RWPE1 (cell line): ENCODE measurements around the gene OTOS.

Experiments
- CTCF ChIA-PET: fragments of 350-600 bp; sonication (Branson Sonifier 250); formaldehyde crosslinking; extraction: SDS; loops from one replicate; lab custom pipeline; 2021; lab: Yijun Ruan, JAX
- POLR2A ChIA-PET: fragments of 400-600 bp; formaldehyde crosslinking; extraction: SDS; loops from one replicate; lab custom pipeline; 2020; ENCODE audit warnings: antibody characterized with exemption; ENCODE audit not compliant: low non-redundant PET; lab: Yijun Ruan, JAX
- DNase-seq: peaks from one replicate; pipeline ENCODE4 v3.0.0; 2012; ENCODE audit warnings: low spot score
- H3K27ac ChIP-seq: fragments of 450-650 bp; 2 replicates; pipeline ENCODE4 v1.5.1; 2017
- TF ChIP-seq, protein P1 (sequence below): fragments of 450-650 bp; conservative IDR thresholded peaks from 2 replicates; pipeline ENCODE4 v1.5.1; 2017; ENCODE audit warnings: low read depth, mild to moderate bottlenecking

Gene OTOS

DNA sequence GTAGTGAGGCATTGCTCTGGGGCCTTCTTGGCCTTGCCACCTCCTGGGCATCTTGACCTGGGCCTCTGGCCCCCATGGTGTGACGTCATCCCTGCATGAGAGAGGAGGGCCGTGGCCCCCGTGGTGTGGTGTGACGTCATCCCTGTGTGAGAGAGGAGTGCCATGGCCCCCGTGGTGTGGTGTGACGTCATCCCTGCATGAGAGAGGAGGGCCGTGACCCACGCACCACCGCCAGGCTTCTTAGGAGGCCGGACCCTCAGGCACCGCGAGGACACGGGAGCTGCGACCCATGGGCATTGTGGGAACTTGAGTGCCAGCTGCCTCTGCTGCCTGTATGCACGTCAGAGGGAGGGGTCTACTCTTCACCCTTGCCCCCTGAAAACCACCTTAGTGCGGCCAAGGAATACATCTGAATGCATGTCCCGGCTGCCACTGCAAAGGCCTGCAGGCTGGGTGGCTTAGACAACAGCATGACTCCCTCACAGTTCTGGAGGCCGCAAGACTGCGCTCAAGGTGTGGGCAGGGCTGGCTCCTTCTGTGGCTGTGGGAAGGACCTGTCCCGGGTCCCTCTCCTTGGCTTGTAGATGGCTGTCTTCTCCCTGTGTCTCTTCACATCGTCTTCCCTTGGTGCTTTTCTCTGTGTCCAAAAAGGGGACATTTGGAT is 20.8 kb upstream of the OTOS start:
- DNase-seq = no peak
- H3K27ac ChIP-seq = no peak overlapping the region
- POLR2A ChIA-PET = no interaction called here
- CTCF ChIA-PET = no interaction called here
- TF ChIP-seq, protein P1, sequence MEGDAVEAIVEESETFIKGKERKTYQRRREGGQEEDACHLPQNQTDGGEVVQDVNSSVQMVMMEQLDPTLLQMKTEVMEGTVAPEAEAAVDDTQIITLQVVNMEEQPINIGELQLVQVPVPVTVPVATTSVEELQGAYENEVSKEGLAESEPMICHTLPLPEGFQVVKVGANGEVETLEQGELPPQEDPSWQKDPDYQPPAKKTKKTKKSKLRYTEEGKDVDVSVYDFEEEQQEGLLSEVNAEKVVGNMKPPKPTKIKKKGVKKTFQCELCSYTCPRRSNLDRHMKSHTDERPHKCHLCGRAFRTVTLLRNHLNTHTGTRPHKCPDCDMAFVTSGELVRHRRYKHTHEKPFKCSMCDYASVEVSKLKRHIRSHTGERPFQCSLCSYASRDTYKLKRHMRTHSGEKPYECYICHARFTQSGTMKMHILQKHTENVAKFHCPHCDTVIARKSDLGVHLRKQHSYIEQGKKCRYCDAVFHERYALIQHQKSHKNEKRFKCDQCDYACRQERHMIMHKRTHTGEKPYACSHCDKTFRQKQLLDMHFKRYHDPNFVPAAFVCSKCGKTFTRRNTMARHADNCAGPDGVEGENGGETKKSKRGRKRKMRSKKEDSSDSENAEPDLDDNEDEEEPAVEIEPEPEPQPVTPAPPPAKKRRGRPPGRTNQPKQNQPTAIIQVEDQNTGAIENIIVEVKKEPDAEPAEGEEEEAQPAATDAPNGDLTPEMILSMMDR = no peak

DNA sequence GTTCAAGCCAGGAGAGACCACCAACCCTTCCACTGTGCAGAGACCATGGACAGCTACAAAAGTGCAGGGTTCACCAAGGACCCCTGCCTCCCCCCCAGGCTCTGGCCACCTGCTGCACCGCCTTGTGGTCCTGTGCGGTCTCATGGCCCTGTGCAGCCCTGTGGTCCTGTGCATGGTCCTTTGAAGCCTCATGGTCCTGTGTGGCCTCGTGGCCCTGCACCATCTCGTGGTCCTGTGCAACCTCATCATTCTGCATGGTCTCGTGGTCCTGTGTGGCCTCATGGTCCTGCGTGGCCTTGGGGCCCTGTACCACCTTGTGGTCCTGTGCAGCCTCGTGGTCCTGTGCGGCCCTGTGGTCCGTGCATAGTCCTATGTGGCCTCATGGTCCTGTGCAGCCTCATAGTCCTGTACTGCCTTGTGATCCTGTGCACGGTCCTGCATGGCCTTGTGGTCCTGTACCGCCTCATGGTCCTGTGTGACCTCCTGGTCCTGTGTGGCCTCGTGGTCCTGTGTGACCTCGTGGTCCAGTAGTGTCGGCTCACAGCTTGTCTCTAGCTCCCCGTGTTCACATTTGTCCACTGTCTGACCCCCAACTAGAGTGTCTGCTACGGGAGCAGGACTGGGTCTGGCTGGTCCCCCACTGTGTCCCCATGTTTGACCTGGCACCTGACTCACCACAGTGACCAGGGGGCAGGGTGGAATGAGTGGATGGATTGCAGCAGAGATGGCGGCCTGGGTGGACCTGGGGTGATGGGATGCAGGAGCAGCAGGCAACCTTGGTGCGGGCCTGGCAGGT is 20.0 kb upstream of the OTOS start:
- TF ChIP-seq, protein P1 = no peak
- no peak for DNase-seq
- POLR2A ChIA-PET = no interaction called here
- CTCF ChIA-PET = interaction anchor here (0.7 kb wide), 1 partner anchor 668 kb away, joined by 3 read pairs; no protein-coding TSS in a partner anchor
- H3K27ac ChIP-seq = no peak overlapping the region

DNA sequence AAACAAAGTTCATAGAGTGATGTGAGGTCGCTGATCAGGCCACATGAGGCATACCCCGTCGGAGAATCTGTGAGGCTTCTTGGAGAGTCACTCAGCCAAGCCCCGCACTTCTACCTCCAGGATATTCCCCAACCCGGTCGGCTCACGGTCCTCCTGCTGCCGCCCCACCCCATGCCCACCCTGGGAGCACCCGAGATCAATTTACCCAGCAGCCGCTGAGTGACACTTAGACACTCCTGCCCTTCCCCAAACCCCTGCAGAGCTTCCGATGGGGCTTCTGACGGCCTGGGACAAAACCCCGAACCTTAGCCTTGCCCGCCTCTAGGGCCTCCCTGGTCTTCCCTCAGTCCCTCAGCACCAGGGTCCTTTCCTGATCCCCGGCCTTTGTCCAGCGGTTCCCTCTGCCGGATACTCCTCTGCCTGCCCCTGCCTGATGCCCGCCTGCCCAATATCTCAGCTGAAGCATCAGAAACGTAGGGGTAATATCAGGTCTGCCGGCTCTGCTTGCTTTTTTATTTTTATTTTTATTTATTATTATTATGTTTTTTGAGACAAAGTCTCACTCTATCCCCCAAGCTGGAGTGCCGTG is 18.9 kb upstream of the OTOS start:
- DNase-seq = no peak
- TF ChIP-seq, protein P1 = no peak
- ChIA-PET POLR2A (no interaction called here), CTCF (interaction anchor here (0.7 kb wide), 1 partner anchor 666 kb away, joined by 3 read pairs; no protein-coding TSS in a partner anchor)
- H3K27ac ChIP-seq = no peak overlapping the region

DNA sequence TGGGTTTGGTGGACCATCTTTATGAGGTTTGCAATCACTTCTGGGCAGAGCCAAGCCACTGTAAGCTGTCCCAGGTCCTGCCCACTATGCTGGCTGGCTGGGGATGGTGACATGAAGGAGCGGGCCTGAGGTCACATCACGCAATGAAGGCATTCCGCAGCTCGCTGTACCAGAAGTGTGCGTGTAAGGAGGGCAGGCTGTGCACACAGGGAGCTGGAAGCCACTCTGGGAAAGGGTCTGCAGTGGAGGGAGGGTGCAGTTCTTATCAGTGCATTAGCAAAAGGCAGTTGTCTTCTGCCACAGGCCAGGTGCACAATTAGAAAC is 16.7 kb upstream of the OTOS start:
- TF ChIP-seq, protein P1 = no peak
- ChIA-PET POLR2A (no interaction called here), CTCF (interaction anchor here (1.2 kb wide), 1 partner anchor 11 kb away, joined by 3 read pairs; no protein-coding TSS in a partner anchor)
- no peak for DNase-seq
- H3K27ac ChIP-seq = no peak overlapping the region

DNA sequence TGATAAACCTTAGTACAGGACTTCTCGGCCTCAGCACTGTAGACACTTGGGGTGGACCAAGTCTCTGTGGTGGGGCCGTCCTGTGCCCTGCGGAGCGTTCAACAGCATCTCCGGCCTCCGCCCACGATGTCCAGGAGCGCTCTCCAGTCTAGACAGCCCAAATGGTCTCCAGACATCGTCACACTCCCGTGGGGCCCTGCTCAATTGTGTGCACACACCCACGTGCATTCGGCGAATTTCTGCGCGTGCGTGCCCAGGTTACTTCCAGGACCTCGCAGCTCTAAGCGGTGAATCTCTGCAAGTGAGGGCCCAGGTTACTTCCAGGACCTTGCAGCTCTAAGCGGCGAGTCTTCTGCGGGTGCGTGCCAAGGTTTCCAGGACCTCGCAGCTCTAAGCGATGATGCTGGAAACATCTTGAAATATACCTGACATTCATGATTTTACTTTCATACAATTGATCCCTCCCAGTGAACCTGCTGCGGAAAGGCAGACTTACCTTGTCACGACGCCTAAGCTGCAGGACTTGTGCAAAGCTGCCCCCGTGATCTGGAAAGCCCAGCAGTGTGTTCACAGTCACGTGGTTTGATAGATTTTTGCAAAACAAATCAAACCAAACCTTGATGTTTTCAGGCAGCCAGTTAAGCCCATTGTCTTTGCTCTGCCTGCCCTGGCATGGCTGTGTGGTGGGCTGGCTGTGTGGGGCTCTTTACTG is 16.1 kb upstream of the OTOS start:
- POLR2A ChIA-PET = no interaction called here
- CTCF ChIA-PET = interaction anchor here (0.6 to 1.2 kb wide), 2 partner anchors 11 to 282 kb away, joined by 3 read pairs; no protein-coding TSS in a partner anchor
- TF ChIP-seq, protein P1 = no peak
- no peak overlapping the region for H3K27ac ChIP-seq
- no peak for DNase-seq

DNA sequence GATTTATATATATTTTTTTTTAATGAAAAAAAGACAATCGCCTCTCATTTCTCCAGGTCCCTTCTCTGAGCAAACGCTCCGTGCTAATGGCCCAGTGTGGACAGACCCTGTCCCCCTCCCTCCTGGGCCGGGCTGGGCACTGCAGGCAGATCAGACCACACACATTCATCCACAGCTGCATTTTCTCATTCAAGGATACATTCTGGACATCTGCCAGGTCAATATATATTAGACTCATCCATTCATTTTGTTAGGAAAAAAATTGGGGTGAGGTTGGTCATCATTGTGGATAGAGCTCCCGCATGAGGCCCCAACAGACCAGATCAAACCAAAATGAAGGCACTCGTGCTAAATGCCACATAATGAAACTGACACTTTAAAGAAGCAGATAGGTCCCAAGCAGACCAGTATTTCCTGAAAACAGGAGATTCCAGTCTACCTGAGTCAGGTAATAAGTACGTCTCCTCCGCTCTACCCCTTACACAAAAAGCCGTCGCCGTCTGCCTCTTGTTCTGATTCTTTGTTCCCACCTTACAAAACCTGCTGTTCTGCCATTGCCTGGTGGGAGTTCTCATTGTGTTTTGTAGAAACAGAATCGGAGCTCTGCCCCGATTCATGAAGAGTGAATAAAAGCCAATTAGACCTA is 15.4 kb upstream of the OTOS start:
- DNase-seq = no peak
- ChIA-PET POLR2A (no interaction called here), CTCF (interaction anchor here (0.6 to 1.2 kb wide), 3 partner anchors 10 to 283 kb away, joined by 3 to 5 read pairs (median 3); no protein-coding TSS in a partner anchor)
- TF ChIP-seq, protein P1 = no peak
- no peak overlapping the region for H3K27ac ChIP-seq
